HL-60 (cell line): ENCODE measurements around the gene FN3KRP.

Experiments used
- DNase-seq, 2 experiments: peaks; one replicate each; pipeline ENCODE4 v3.0.0-alpha.2; 2010 to 2020; ENCODE audit warnings: low read depth in 1 of 2, low spot score in 1 of 2
- H3K27ac ChIP-seq: fragments of 250-450 bp; sonication (Bioruptor Pico); replicated peaks from 2 replicates; pipeline ENCODE4 v1.5.1; 2020; ENCODE audit warnings: mild to moderate bottlenecking, moderate library complexity
- H3K27me3 ChIP-seq: fragments of 250-450 bp; sonication (Bioruptor Pico); 2 replicates; pipeline ENCODE4 v1.5.1; 2021; ENCODE audit warnings: mild to moderate bottlenecking, moderate library complexity; ENCODE audit not compliant: insufficient read depth, poor library complexity, severe bottlenecking
- H3K4me3 ChIP-seq: replicated peaks from 2 replicates; pipeline ENCODE4 v1.5.1; 2011; ENCODE audit warnings: mild to moderate bottlenecking, control low read depth, low read length; ENCODE audit not compliant: insufficient read depth
- GABPA ChIP-seq: IDR thresholded peaks from 2 replicates; pipeline ENCODE4 v1.6.1; 2012; ENCODE audit warnings: low read depth
- POLR2AphosphoS5 ChIP-seq: IDR thresholded peaks from 2 replicates; pipeline ENCODE4 v1.6.1; 2012; ENCODE audit warnings: low read depth
- SPI1 ChIP-seq: IDR thresholded peaks from 2 replicates; pipeline ENCODE4 v1.6.1; 2012; ENCODE audit warnings: low read depth, mild to moderate bottlenecking, borderline replicate concordance
- TF ChIP-seq, protein P1 (sequence below): IDR thresholded peaks from 2 replicates; pipeline ENCODE4 v1.6.1; 2012; ENCODE audit warnings: low read depth; ENCODE audit not compliant: insufficient replicate concordance
- TF ChIP-seq, protein P2 (sequence below): IDR thresholded peaks from one replicate; pipeline ENCODE4 v1.5.1; 2011; ENCODE audit warnings: low read length, control low read depth, inconsistent platforms; ENCODE audit not compliant: insufficient read depth

FN3KRP gene

GRCh38 chr17:82734987-82735866 is 18.7 kb downstream of the FN3KRP start, which contains the start of gene FN3K:
Gene FN3K, plus strand, starts transcription at chr17:82735615. Its CDS starts 22 bp downstream, at chr17:82735637.
- Histone ChIP-seq H3K27me3 (no peaks in the 10 kb centered on the region), H3K27ac (no peak within 1 kb of the TSS), H3K4me3 (peak within 1 kb of the TSS; percentile 42)
- TF ChIP-seq POLR2AphosphoS5 (no peak), SPI1 (no peak), GABPA (no peak)
- TF ChIP-seq, protein P1, sequence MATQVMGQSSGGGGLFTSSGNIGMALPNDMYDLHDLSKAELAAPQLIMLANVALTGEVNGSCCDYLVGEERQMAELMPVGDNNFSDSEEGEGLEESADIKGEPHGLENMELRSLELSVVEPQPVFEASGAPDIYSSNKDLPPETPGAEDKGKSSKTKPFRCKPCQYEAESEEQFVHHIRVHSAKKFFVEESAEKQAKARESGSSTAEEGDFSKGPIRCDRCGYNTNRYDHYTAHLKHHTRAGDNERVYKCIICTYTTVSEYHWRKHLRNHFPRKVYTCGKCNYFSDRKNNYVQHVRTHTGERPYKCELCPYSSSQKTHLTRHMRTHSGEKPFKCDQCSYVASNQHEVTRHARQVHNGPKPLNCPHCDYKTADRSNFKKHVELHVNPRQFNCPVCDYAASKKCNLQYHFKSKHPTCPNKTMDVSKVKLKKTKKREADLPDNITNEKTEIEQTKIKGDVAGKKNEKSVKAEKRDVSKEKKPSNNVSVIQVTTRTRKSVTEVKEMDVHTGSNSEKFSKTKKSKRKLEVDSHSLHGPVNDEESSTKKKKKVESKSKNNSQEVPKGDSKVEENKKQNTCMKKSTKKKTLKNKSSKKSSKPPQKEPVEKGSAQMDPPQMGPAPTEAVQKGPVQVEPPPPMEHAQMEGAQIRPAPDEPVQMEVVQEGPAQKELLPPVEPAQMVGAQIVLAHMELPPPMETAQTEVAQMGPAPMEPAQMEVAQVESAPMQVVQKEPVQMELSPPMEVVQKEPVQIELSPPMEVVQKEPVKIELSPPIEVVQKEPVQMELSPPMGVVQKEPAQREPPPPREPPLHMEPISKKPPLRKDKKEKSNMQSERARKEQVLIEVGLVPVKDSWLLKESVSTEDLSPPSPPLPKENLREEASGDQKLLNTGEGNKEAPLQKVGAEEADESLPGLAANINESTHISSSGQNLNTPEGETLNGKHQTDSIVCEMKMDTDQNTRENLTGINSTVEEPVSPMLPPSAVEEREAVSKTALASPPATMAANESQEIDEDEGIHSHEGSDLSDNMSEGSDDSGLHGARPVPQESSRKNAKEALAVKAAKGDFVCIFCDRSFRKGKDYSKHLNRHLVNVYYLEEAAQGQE, result no peak
- TF ChIP-seq, protein P2, sequence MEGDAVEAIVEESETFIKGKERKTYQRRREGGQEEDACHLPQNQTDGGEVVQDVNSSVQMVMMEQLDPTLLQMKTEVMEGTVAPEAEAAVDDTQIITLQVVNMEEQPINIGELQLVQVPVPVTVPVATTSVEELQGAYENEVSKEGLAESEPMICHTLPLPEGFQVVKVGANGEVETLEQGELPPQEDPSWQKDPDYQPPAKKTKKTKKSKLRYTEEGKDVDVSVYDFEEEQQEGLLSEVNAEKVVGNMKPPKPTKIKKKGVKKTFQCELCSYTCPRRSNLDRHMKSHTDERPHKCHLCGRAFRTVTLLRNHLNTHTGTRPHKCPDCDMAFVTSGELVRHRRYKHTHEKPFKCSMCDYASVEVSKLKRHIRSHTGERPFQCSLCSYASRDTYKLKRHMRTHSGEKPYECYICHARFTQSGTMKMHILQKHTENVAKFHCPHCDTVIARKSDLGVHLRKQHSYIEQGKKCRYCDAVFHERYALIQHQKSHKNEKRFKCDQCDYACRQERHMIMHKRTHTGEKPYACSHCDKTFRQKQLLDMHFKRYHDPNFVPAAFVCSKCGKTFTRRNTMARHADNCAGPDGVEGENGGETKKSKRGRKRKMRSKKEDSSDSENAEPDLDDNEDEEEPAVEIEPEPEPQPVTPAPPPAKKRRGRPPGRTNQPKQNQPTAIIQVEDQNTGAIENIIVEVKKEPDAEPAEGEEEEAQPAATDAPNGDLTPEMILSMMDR, result no peak
- peak in 1 of 2 experiments; percentile 26 for DNase-seq

DNA sequence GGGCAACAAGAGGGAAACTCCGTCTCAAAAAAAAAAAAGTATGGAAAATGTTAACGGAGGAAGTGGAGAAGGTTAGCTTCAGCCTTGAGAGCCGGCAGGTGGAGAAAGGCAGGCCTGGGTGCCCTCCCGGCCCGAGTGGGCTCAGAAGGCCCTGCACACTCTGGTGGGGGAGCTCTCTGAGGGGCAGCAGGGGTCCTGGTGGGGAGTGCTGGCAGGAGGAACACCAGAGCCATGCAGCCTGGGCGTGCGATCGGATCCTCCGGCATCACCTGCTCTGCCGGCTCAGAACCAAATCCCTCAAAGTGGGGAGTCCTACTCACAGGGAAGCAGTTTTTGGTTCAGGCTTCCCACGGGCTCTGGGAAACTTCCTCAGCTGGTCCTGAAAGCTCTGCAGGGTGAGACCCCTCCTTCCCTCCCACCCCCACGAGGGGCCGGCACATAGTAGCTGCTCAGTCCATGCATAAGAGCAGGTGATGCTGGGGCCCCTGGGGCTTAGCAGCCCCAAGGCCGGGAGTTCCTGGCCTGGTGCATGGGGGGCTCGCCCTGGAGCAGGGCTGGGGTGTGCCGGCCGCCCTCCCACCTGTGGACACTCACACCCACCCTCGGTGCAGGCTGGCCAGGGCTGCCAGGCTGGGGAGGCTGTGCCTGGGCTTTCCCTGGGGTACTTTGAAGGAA is 20.1 kb downstream of the FN3KRP start:
- DNase-seq, result no peak
- Histone ChIP-seq H3K27me3 (no peaks in the 10 kb centered on the region), H3K4me3 (no peak overlapping the region), H3K27ac (no peak overlapping the region)
- TF ChIP-seq, protein P1, result no peak
- TF ChIP-seq, protein P2, result no peak
- TF ChIP-seq SPI1 (no peak), GABPA (no peak), POLR2AphosphoS5 (no peak)

DNA sequence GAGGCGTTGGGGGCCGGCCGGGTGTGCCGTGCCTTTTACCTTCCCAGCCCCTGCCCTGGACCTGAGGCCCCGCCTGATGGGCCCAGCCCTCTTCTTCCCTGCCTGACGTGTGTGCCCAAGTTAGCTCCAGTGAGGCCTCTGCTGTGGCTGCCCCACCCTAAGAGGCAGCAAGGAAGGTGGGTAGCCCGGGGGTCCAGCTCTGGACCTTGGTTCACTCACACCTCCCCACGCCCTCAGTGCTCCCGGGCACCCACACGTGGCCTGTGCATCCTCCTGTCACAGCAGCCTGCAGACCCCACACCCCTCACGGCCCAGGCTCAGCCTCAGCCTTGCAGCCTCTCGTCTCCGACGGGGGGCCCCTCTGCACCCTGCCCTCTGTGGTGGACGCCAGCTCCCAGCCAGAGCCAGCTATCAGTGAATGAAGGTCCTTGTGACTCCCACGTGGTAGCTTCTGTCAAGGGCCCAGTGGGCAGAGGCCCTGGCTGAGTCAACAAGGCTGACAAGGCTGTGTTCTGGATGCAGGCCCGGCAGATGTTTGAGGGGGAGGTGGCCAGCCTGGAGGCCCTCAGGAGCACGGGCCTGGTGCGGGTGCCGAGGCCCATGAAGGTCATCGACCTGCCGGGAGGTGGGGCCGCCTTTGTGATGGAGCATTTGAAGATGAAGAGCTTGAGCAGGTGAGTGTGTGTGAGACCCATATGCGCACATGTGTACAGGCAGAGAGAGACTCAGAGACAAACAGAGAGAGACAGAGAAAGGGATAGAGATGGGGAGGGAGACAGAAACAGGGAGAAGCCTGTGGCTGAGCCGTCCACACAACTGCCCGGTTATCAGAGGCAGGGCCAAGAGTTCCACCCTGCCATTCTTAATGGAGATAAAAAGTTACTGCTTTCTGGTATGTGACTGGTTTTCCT is 21.7 kb downstream of the FN3KRP start:
- Histone ChIP-seq H3K4me3 (no peak overlapping the region), H3K27me3 (no peaks in the 10 kb centered on the region), H3K27ac (no peak overlapping the region)
- TF ChIP-seq POLR2AphosphoS5 (no peak), GABPA (no peak), SPI1 (no peak)
- TF ChIP-seq, protein P1, result no peak
- TF ChIP-seq, protein P2, result no peak
- no peak for DNase-seq
